H9 (cell line): ENCODE data around the gene MGAT5. TPM values are rescaled to one million over a fixed set of nuclear protein-coding genes. Genes with fewer than 3 reads are reported as not detected.

ENCODE experiments used
- DNase-seq: peaks from one replicate; pipeline ENCODE4 v3.0.0-alpha.2; 2017
- H2AFZ ChIP-seq: one replicate; pipeline ENCODE4 v1.6.1; 2013; ENCODE audit warnings: mild to moderate bottlenecking, low read length, control low read depth, moderate library complexity
- H2AK5ac ChIP-seq: 2 replicates; pipeline ENCODE4 v1.6.1; 2013; ENCODE audit warnings: low read length, control low read depth, mixed read lengths; ENCODE audit not compliant: insufficient read length
- H2BK120ac ChIP-seq: one replicate; pipeline ENCODE4 v1.6.1; 2013; ENCODE audit warnings: low read depth, mild to moderate bottlenecking, low read length, control low read depth, inconsistent platforms; ENCODE audit not compliant: poor library complexity, severe bottlenecking
- H2BK12ac ChIP-seq: 2 replicates; pipeline ENCODE4 v1.6.1; 2013; ENCODE audit warnings: low read length, control low read depth, mixed read lengths, low read depth; ENCODE audit not compliant: insufficient read length
- H2BK15ac ChIP-seq: 2 replicates; pipeline ENCODE4 v1.6.1; 2013; ENCODE audit warnings: low read depth, low read length, control low read depth
- H2BK20ac ChIP-seq: one replicate; pipeline ENCODE4 v1.6.1; 2013; ENCODE audit warnings: low read depth, mild to moderate bottlenecking, low read length, control low read depth, inconsistent platforms; ENCODE audit not compliant: poor library complexity, severe bottlenecking
- H2BK5ac ChIP-seq: 2 replicates; pipeline ENCODE4 v1.6.1; 2013; ENCODE audit warnings: low read length, control low read depth, mixed read lengths; ENCODE audit not compliant: insufficient read length
- H3K14ac ChIP-seq: 2 replicates; pipeline ENCODE4 v1.6.1; 2013; ENCODE audit warnings: low read length, control low read depth; ENCODE audit not compliant: insufficient read depth
- H3K18ac ChIP-seq: 2 replicates; pipeline ENCODE4 v1.6.1; 2013; ENCODE audit warnings: low read depth, mild to moderate bottlenecking, mixed read lengths, low read length, control low read depth; ENCODE audit not compliant: insufficient read length
- H3K23ac ChIP-seq: 2 replicates; pipeline ENCODE4 v1.6.1; 2013; ENCODE audit warnings: low read length, control low read depth, mixed read lengths, low read depth; ENCODE audit not compliant: insufficient read length
- H3K23me2 ChIP-seq: 2 replicates; pipeline ENCODE4 v1.6.1; 2013; ENCODE audit warnings: low read depth, mild to moderate bottlenecking, mixed read lengths, low read length, control low read depth; ENCODE audit not compliant: insufficient read length, poor library complexity, severe bottlenecking
- H3K27ac ChIP-seq: 2 replicates; pipeline ENCODE4 v1.5.1; 2013; ENCODE audit warnings: low read length, control low read depth, mixed read lengths, low read depth; ENCODE audit not compliant: insufficient read length
- H3K27me3 ChIP-seq: 2 replicates; pipeline ENCODE4 v1.6.1; 2013; ENCODE audit warnings: low read length, control low read depth, inconsistent platforms; ENCODE audit not compliant: insufficient read depth
- H3K4ac ChIP-seq: 2 replicates; pipeline ENCODE4 v1.6.1; 2013; ENCODE audit warnings: low read depth, mild to moderate bottlenecking, control low read depth, inconsistent platforms, low read length, moderate library complexity
- H3K4me1 ChIP-seq: 2 replicates; pipeline ENCODE4 v1.6.1; 2013; ENCODE audit warnings: low read length, control low read depth, inconsistent platforms; ENCODE audit not compliant: insufficient read depth
- H3K4me2 ChIP-seq: 2 replicates; pipeline ENCODE4 v1.6.1; 2013; ENCODE audit warnings: low read length, control low read depth, mixed read lengths; ENCODE audit not compliant: insufficient read length, insufficient read depth
- H3K56ac ChIP-seq: 2 replicates; pipeline ENCODE4 v1.6.1; 2013; ENCODE audit warnings: low read depth, mild to moderate bottlenecking, mixed read lengths, low read length, control low read depth; ENCODE audit not compliant: insufficient read length
- H3K79me1 ChIP-seq: 2 replicates; pipeline ENCODE4 v1.6.1; 2013; ENCODE audit warnings: low read depth, mild to moderate bottlenecking, moderate library complexity, low read length, control low read depth, inconsistent platforms; ENCODE audit not compliant: insufficient read depth, poor library complexity, severe bottlenecking
- H3K79me2 ChIP-seq: 2 replicates; pipeline ENCODE4 v1.6.1; 2013; ENCODE audit warnings: low read length, control low read depth, inconsistent platforms; ENCODE audit not compliant: insufficient read depth
- H3K9ac ChIP-seq: 2 replicates; pipeline ENCODE4 v1.6.1; 2013; ENCODE audit warnings: low read length, control low read depth, mixed read lengths; ENCODE audit not compliant: insufficient read length; ENCODE audit errors: extremely low read depth
- H3K9me3 ChIP-seq: one replicate; pipeline ENCODE4 v1.6.1; 2013; ENCODE audit warnings: low read depth, low read length, inconsistent platforms; ENCODE audit not compliant: control insufficient read depth
- H3T11ph ChIP-seq: one replicate; pipeline ENCODE4 v1.6.1; 2013; ENCODE audit warnings: mild to moderate bottlenecking, low read length, control low read depth, inconsistent platforms
- H4K20me1 ChIP-seq: one replicate; pipeline ENCODE4 v1.6.1; 2013; ENCODE audit not compliant: control insufficient read depth, insufficient read length, insufficient read depth
- H4K5ac ChIP-seq: 2 replicates; pipeline ENCODE4 v1.6.1; 2013; ENCODE audit warnings: low read depth, mild to moderate bottlenecking, mixed read lengths, low read length, control low read depth; ENCODE audit not compliant: insufficient read length
- H4K8ac ChIP-seq: replicated peaks from 2 replicates; pipeline ENCODE4 v1.6.1; 2013; ENCODE audit warnings: low read length, control low read depth, mixed read lengths, low read depth; ENCODE audit not compliant: insufficient read length
- H4K91ac ChIP-seq: 2 replicates; pipeline ENCODE4 v1.6.1; 2013; ENCODE audit warnings: low read depth, mild to moderate bottlenecking, moderate library complexity, mixed read lengths, low read length, control low read depth; ENCODE audit not compliant: insufficient read length
- H3K27ac Mint-ChIP-seq, 3 experiments: 2 replicates in 2 of 3; 3 replicates in 1 of 3; pipeline ENCODE4 v1.8.0; 2020 to 2021; ENCODE audit warnings: mixed read lengths in 3 of 3, mild to moderate bottlenecking in 1 of 3, moderate library complexity in 1 of 3
- H3K27me3 Mint-ChIP-seq: 2 replicates; pipeline ENCODE4 v1.8.0; 2021; ENCODE audit warnings: low read depth, mild to moderate bottlenecking, moderate library complexity, mixed read lengths
- H3K36me3 Mint-ChIP-seq, 3 experiments: 2 replicates in 2 of 3; 3 replicates in 1 of 3; pipeline ENCODE4 v1.8.0; 2020 to 2021; ENCODE audit warnings: low read depth in 3 of 3, mixed read lengths in 3 of 3; ENCODE audit not compliant: insufficient read depth in 1 of 3
- H3K4me1 Mint-ChIP-seq, 2 experiments: 2 replicates each; pipeline ENCODE4 v1.8.0; 2020; ENCODE audit warnings: mixed read lengths in 2 of 2
- H3K4me3 Mint-ChIP-seq, 2 experiments: 2 replicates in 1 of 2; 3 replicates in 1 of 2; pipeline ENCODE4 v1.8.0; 2020 to 2021; ENCODE audit warnings: mild to moderate bottlenecking in 2 of 2, mixed read lengths in 2 of 2, moderate library complexity in 1 of 2
- H3K9me3 Mint-ChIP-seq, 2 experiments: 2 replicates in 1 of 2; 3 replicates in 1 of 2; pipeline ENCODE4 v1.8.0; 2020; ENCODE audit warnings: mild to moderate bottlenecking in 2 of 2, mixed read lengths in 2 of 2, moderate library complexity in 1 of 2
- CTCF ChIP-seq: fragments of 200-600 bp; sonication (generic); conservative IDR thresholded peaks from 3 replicates; pipeline ENCODE4 v1.8.0; 2021; ENCODE audit warnings: antibody characterized with exemption, mild to moderate bottlenecking
- WGBS: extraction: QIAGEN DNeasy Blood & Tissue Kit; methylation state at CpG from one replicate; pipeline ENCODE4 v1.1.7; 2013; ENCODE audit warnings: missing lambda C conversion rate, low lambda C conversion rate, mixed read lengths; ENCODE audit not compliant: insufficient read length; ENCODE audit errors: extremely low coverage; 5-methylcytosine and 5-hydroxymethylcytosine counted together
- total RNA-seq: library from RNA; stranded (reverse); gene quantifications from 2 replicates; pipeline ENCODE4 v1.2.1, GENCODE V29; 2021

The MGAT5 gene
- total RNA-seq, 1 experiment from 2014 or later, result 25.7 TPM

GRCh38 chr2:134370655-134371445 is 117.0 kb downstream of the MGAT5 start:
- no peak overlapping the region for H3K27ac ChIP-seq
- H3K4ac ChIP-seq, result no peak overlapping the region
- Mint-ChIP-seq H3K4me1 (no peaks in the 10 kb centered on the region; a peak in 1 of 4 replicates), H3K27me3 (no peaks in the 10 kb centered on the region), H3K27ac (no peak overlapping the region), H3K36me3 (peaks cover 0 to 5% (median 0%) of the 10 kb centered on the region in 3 experiments; a peak in 1 of 7 replicates), H3K9me3 (no peaks in the 10 kb centered on the region), H3K4me3 (no peak overlapping the region)
- H2BK12ac ChIP-seq, result no peak overlapping the region
- no peak overlapping the region for H2BK120ac ChIP-seq
- H3K23ac ChIP-seq, result no peak overlapping the region
- no peaks in the 10 kb centered on the region for H3K23me2 ChIP-seq
- no peak overlapping the region for H2BK5ac ChIP-seq
- no peak overlapping the region for H2AK5ac ChIP-seq
- H3K79me2 ChIP-seq, result no peaks in the 10 kb centered on the region
- no peak overlapping the region for H2BK15ac ChIP-seq
- H3K18ac ChIP-seq, result no peak overlapping the region
- H4K5ac ChIP-seq, result no peak overlapping the region
- no peaks in the 10 kb centered on the region for H3K27me3 ChIP-seq
- no peak overlapping the region for H3K56ac ChIP-seq
- no peaks in the 10 kb centered on the region for H3K9me3 ChIP-seq
- no peak overlapping the region for H2BK20ac ChIP-seq
- H3K4me2 ChIP-seq, result no peak overlapping the region
- no peak for DNase-seq
- no CpG with 5 or more reads among the region's 10 CpGs for WGBS
- no peaks in the 10 kb centered on the region for H3K4me1 ChIP-seq
- H4K20me1 ChIP-seq, result no peaks in the 10 kb centered on the region
- H4K8ac ChIP-seq, result no peak overlapping the region
- no peak overlapping the region for H4K91ac ChIP-seq
- H3T11ph ChIP-seq, result no peak overlapping the region
- H3K9ac ChIP-seq, result no peak overlapping the region
- TF ChIP-seq CTCF, result no peak
- H2AFZ ChIP-seq, result no peak overlapping the region
- H3K79me1 ChIP-seq, result no peaks in the 10 kb centered on the region
- no peak overlapping the region for H3K14ac ChIP-seq
